Fibroblast of mammary gland (primary cell): ENCODE measurements around the gene C6orf136.

Experiments
- DNase-seq: peaks from one replicate; pipeline ENCODE4 v3.0.0-alpha.2; 2010; ENCODE audit warnings: low read depth
- H3K4me3 ChIP-seq: 2 replicates; pipeline ENCODE4 v1.5.1; 2011; ENCODE audit warnings: low read depth, mild to moderate bottlenecking, low read length, moderate library complexity; ENCODE audit not compliant: control insufficient read depth
- TF ChIP-seq, protein P1 (sequence below): conservative IDR thresholded peaks from 2 replicates; pipeline ENCODE4 v1.5.1; 2011; ENCODE audit warnings: low read depth, low read length, inconsistent platforms; ENCODE audit not compliant: control insufficient read depth, insufficient read depth

C6orf136 gene

GRCh38 chr6:30626484-30627366, 20.2 kb upstream of the C6orf136 start, which contains the start of gene ATAT1:
Gene ATAT1 (plus strand): TSS chr6:30626874.
- DNase-seq, result peak; percentile 66
- H3K4me3 ChIP-seq, result peak within 1 kb of the TSS; percentile 62
- TF ChIP-seq, protein P1, sequence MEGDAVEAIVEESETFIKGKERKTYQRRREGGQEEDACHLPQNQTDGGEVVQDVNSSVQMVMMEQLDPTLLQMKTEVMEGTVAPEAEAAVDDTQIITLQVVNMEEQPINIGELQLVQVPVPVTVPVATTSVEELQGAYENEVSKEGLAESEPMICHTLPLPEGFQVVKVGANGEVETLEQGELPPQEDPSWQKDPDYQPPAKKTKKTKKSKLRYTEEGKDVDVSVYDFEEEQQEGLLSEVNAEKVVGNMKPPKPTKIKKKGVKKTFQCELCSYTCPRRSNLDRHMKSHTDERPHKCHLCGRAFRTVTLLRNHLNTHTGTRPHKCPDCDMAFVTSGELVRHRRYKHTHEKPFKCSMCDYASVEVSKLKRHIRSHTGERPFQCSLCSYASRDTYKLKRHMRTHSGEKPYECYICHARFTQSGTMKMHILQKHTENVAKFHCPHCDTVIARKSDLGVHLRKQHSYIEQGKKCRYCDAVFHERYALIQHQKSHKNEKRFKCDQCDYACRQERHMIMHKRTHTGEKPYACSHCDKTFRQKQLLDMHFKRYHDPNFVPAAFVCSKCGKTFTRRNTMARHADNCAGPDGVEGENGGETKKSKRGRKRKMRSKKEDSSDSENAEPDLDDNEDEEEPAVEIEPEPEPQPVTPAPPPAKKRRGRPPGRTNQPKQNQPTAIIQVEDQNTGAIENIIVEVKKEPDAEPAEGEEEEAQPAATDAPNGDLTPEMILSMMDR, result peak; percentile 32

GRCh38 chr6:30635834-30636233, 11.1 kb upstream of the C6orf136 start:
- TF ChIP-seq, protein P1, result no peak
- DNase-seq, result no peak
- no peak overlapping the region for H3K4me3 ChIP-seq

DNA sequence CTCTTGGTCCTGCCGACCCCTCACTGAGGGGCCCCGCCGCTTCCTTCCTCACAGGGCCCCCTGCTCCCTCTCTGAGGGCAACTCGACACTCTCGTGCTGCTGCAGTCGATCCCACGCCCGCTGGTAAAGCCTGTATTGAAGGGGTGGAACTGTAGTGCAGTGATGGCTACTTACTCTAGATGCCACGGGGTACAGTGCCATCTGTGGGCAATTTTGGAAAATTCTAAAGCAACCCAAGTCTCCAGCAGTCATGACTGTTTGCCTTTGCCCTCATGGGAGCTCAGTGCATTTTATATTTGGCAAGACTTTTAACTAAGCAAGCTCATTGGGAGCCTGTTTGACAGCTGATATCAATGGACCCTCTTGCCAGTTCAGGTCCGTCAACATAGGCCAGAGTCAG, 6.5 kb upstream of the C6orf136 start:
- DNase-seq, result no peak
- no peak overlapping the region for H3K4me3 ChIP-seq
- TF ChIP-seq, protein P1, result no peak

DNA sequence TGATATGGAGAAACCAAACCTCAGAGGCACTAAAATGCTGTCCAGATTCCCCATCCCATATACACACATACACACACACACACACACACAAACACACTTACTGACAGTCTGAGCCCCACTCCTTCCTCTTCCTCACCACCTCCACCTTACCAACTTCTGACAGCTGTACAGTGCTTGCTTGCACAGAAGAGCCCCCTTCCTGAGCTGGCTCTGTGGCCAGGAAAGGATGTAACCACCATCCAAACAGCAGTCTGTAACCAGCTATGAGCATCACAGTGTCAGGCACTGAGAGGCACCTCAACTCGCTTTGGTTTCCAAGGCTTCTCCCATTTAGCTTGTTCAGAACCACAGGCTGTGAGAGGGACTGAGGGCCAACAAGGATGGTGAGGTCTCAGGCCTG, 5.9 kb upstream of the C6orf136 start:
- no peak for DNase-seq
- H3K4me3 ChIP-seq, result no peak overlapping the region
- TF ChIP-seq, protein P1, result no peak

DNA sequence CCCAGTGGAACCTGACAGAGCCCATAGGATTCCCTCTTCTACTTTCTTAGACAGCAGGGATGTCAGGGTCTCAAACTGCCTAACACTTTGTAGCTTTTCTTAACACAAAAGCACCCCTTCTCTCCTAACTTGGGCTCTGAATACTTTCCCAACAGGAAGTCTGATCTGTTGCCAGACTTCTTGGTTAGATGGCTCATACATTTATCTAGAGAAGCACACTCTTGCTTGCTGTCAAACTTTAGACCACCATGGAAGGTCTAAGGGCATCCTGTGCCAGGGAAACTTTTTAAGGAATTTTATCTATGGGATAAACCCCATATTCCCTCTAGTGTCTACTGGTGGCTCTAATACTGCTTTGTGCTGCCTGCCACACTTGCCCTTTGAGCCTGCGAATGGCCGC, 3.3 kb upstream of the C6orf136 start:
- no peak overlapping the region for H3K4me3 ChIP-seq
- DNase-seq, result no peak
- TF ChIP-seq, protein P1, result no peak

DNA sequence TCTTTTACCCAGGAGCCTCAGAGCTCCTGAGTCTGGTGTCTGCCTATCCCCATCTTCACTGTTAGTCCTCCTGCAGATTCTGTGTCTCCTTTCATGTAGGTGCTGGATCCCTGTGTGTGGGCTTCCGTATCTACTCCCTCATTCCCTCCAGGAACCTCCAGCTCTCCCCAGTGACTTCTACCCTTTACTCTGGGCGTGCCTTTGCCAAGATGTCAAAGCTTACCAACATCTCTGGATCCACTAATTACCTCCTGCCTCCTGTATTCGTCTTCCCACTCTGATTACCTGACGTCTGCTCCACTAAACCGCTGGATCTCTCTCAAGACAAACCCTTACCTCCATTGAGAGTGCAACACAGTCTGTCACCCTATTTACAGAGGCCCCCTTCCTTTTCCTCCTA, 2.2 kb upstream of the C6orf136 start:
- DNase-seq, result no peak
- H3K4me3 ChIP-seq, result no peak overlapping the region
- TF ChIP-seq, protein P1, result no peak
